Measurements from ENCODE around the gene CDH18. TPM values are rescaled to one million over a fixed set of nuclear protein-coding genes. Genes with fewer than 3 reads are reported as not detected.

CDH18 gene
- total RNA-seq, 8 experiments from 2014 or later, result 0.56 to 28.9 (median 5.3) TPM

DNA sequence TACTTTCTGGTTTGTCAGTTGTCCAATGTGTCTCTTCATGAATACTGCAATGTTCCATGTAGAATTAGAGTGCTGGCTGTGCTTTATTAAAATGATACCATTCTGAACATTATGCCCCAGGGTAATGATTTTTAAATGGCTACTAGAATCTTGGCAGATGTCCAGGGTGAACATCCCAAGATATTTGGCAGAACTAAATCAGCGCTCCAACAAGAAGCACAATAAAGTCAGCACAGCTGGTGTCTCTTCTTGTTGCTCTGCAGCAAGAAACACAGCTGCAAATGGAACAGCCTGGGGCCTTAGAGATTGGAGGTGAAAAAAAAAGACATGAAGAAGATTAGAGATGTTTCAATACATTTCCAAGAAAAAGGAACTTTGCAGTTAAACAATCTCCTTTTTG, 248.3 kb downstream of the CDH18 start:
- ATAC-seq (replicated peaks in 6 of 8), result peak in 2 of 8 experiments; percentile 25 to 34
- no peaks in the 10 kb centered on the region for H3K4me1 ChIP-seq (replicated peaks in 1 of 2)
- no peak overlapping the region for H3K27ac ChIP-seq
- in situ Hi-C loops (cut with MboI; ENCODE audit: low pct_unique_long_range_greater_than_20kb in 2 of 9, low sequenced_read_pairs in 9 of 9, unreplicated experiment in 9 of 9), result no loop called here
- no peak overlapping the region for H3K4me3 ChIP-seq
- WGBS, 10 experiments, result 0 to 100% (median 90%) methylated on average over 1 of the region's 1 CpG; no CpG with 5 or more reads in 2 of the 10 experiments

DNA sequence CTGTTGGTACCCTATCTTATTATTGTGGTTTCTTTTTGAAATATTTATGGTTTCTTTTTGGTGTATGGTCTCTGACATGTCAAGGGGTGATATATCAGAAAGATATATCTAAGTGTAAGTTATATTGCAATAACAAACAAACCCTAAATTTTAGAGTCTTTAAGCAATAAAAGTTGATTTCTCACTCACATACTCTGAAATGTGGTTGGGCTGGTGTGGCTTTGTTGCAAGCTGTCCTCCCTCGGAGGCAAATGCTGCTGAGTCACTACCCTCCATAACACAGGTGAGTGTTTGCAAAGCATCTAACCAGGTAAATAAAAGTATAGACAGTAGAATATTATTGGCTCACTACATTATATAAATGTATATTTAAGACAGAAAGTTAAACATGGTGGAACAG, 253.2 kb downstream of the CDH18 start:
- Histone ChIP-seq H3K4me3 (no peak overlapping the region), H3K27ac (no peak overlapping the region), H3K4me1 (replicated peaks in 1 of 2) (no peaks in the 10 kb centered on the region)
- in situ Hi-C loops (cut with MboI; ENCODE audit: low pct_unique_long_range_greater_than_20kb in 2 of 9, low sequenced_read_pairs in 9 of 9, unreplicated experiment in 9 of 9), result no loop called here
- no peak for ATAC-seq (replicated peaks in 6 of 8)
- WGBS, 10 experiments, result 0 to 100% (median 96%) methylated on average over 1 of the region's 1 CpG; no CpG with 5 or more reads in 6 of the 10 experiments

DNA sequence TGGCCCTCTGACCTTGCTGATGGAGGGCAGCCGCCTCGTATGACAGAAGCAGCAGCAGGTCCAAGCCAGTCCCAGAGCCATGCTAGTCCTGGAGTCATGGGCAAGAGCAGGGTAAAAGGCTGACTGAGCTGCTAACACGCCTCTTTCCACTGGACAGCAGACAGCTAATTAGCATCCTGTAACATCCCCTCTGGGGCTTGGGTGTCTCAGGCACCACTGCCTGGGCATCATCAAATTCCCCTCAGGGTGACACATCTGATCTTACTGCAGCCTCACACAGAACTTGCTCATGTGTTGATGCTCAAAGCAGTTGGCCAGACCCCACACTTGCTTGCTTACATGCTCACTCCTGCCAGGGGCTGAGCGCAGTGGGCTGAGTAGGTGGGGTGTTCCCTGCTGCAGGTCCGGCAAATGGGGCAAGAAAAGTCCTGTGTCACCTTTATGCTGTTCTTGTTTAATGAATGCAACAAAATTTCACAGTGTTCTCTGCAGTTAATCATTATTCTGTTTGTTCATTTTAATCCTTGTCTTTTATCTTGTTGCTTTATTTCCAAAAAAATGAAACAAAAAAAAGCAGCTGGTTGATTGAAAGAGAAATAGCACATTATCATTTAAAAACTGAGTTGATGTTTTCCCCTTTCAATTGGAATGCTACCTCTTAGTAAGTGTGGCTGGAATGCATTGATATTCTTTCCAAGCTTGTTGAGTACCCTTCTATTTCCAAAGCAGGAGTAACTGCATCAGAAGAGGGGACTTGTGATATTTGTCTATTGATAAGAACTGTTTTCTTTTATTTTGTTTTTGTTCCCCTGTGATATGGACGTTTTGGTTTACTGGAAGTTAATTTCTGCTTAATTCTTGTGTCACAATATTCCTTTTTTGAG, 254.1 kb downstream of the CDH18 start:
- in situ Hi-C loops (cut with MboI; ENCODE audit: low pct_unique_long_range_greater_than_20kb in 2 of 9, low sequenced_read_pairs in 9 of 9, unreplicated experiment in 9 of 9), result no loop called here
- no peak for ATAC-seq (replicated peaks in 6 of 8)
- no peaks in the 10 kb centered on the region for H3K4me1 ChIP-seq (replicated peaks in 1 of 2)
- H3K4me3 ChIP-seq, result no peak overlapping the region
- no peak overlapping the region for H3K27ac ChIP-seq
- 0 to 93% (median 55%) methylated on average over 1 to 6 of the region's 6 CpGs for WGBS, 10 experiments

GRCh38 chr5:19728571-19728970, 259.4 kb downstream of the CDH18 start:
- WGBS, 10 experiments, result 0 to 81% (median 48%) methylated on average over 2 to 3 of the region's 3 CpGs
- no peak for ATAC-seq (replicated peaks in 6 of 8)
- H3K4me3 ChIP-seq, result no peak overlapping the region
- in situ Hi-C loops (cut with MboI; ENCODE audit: low pct_unique_long_range_greater_than_20kb in 2 of 9, low sequenced_read_pairs in 9 of 9, unreplicated experiment in 9 of 9), result no loop called here
- no peak overlapping the region for H3K27ac ChIP-seq
- H3K4me1 ChIP-seq (replicated peaks in 1 of 2), result no peaks in the 10 kb centered on the region

DNA sequence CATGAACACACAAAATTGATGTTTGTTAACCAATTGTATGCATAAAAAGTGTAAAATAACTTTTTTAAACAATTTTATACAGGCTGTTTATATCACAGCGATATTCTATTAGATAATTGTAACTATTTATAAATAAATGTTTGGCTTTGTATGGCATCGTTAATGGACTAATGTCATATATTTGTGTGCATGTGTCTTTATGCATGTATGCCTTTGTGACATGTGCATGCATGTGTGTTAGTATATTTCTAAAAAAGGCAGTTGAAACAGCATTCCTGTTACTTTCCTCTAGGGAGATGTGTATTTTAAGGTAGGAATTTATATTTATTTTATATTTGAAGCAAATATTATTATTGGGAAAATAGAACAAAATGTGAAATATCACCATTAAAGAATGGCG, 268.9 kb downstream of the CDH18 start:
- no peak overlapping the region for H3K27ac ChIP-seq
- in situ Hi-C loops (cut with MboI; ENCODE audit: low pct_unique_long_range_greater_than_20kb in 2 of 9, low sequenced_read_pairs in 9 of 9, unreplicated experiment in 9 of 9), result no loop called here
- H3K4me1 ChIP-seq (replicated peaks in 1 of 2), result no peaks in the 10 kb centered on the region
- H3K4me3 ChIP-seq, result no peak overlapping the region
- no peak for ATAC-seq (replicated peaks in 6 of 8)
- 0 to 64% (median 33%) methylated on average over 2 to 3 of the region's 3 CpGs; no CpG with 5 or more reads in 1 of the 10 experiments for WGBS, 10 experiments

DNA sequence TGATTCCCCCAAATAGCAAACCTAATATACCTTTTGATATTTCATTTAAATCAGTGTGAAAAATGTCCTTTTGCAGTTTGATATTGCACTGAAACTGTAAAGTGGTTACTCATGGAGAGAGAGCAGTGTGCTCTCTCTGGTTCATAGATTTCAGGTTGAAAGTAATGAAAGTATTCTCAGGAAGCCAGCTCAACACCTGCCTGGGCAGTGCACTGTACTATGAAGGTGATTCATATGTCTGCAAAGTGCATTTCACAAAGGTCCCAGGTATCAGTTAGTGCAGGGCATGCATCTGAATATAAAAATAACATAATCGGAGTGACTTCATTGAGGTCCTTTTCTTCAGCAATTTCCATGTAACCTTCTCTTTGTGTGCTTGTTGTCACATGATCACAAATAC, 274.3 kb downstream of the CDH18 start:
- ATAC-seq (replicated peaks in 6 of 8), result no peak
- in situ Hi-C loops (cut with MboI; ENCODE audit: low pct_unique_long_range_greater_than_20kb in 2 of 9, low sequenced_read_pairs in 9 of 9, unreplicated experiment in 9 of 9), result no loop called here
- WGBS, 10 experiments, result 0 to 100% (median 60%) methylated on average over 1 of the region's 1 CpG; no CpG with 5 or more reads in 2 of the 10 experiments
- H3K4me1 ChIP-seq (replicated peaks in 1 of 2), result no peaks in the 10 kb centered on the region
- H3K27ac ChIP-seq, result no peak overlapping the region
- no peak overlapping the region for H3K4me3 ChIP-seq

DNA sequence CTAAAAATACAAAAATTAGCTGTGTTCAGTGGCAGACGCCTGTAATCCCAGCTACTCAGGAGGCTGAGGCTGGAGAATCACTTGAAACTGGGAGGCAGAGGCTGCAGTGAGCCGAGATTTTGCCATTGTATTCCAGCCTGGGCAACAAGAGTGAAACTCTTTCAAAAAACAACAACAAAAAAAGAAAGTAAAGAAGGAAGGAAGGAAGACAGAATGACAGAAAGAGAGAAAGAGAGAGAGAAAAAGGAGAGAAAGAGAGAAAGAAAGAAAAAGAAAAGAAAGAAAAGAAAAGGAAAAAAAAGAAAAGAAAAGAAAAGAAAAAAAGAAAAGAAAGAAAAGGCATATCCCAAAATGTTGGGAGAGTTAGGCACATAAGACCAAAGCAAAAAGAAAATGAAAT, 278.6 kb downstream of the CDH18 start:
- Histone ChIP-seq H3K4me1 (replicated peaks in 1 of 2) (no peaks in the 10 kb centered on the region), H3K4me3 (no peak overlapping the region), H3K27ac (no peak overlapping the region)
- in situ Hi-C loops (cut with MboI; ENCODE audit: low pct_unique_long_range_greater_than_20kb in 2 of 9, low sequenced_read_pairs in 9 of 9, unreplicated experiment in 9 of 9), result no loop called here
- ATAC-seq (replicated peaks in 6 of 8), result no peak
- 0 to 92% (median 84%) methylated on average over 1 to 2 of the region's 2 CpGs; no CpG with 5 or more reads in 1 of the 10 experiments for whole genome bisulfite sequencing, 10 experiments

- 0 to 100% (median 86%) methylated on average over 1 to 4 of the region's 4 CpGs; no CpG with 5 or more reads in 1 of the 10 experiments for WGBS, 10 experiments
- no peaks in the 10 kb centered on the region for H3K4me1 ChIP-seq (replicated peaks in 1 of 2)
- no peak overlapping the region for H3K4me3 ChIP-seq
- H3K27ac ChIP-seq, result no peak overlapping the region
- in situ Hi-C loops (cut with MboI; ENCODE audit: low pct_unique_long_range_greater_than_20kb in 2 of 9, low sequenced_read_pairs in 9 of 9, unreplicated experiment in 9 of 9), result no loop called here
- ATAC-seq (replicated peaks in 6 of 8), result no peak
Measured at GRCh38 chr5:19706776-19707175, 281.2 kb downstream of the CDH18 start.

DNA sequence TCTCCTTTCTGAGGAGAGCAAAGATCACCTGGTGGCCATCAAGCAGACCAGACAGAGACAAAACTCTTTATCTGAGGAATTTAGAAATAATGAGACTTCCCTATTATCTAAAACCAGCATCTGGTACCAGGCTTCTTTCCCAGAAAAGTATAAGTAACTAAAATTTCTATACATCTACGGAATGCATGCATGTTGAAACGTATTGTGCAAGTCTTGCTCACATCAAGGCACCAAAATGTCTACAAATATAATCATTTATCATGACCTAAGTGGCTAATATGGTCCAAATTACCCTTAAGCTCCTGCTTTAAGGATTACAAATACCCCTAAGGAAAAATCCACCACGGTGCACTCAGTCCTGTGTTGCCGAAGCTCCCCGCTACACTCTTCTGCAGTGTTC, 286.3 kb downstream of the CDH18 start:
- in situ Hi-C loops (cut with MboI; ENCODE audit: low pct_unique_long_range_greater_than_20kb in 2 of 9, low sequenced_read_pairs in 9 of 9, unreplicated experiment in 9 of 9), result no loop called here
- no peak overlapping the region for H3K4me3 ChIP-seq
- no peak overlapping the region for H3K27ac ChIP-seq
- ATAC-seq (replicated peaks in 6 of 8), result no peak
- WGBS, 10 experiments, result 10 to 100% (median 93%) methylated on average over 2 to 5 of the region's 5 CpGs
- no peaks in the 10 kb centered on the region for H3K4me1 ChIP-seq (replicated peaks in 1 of 2)

DNA sequence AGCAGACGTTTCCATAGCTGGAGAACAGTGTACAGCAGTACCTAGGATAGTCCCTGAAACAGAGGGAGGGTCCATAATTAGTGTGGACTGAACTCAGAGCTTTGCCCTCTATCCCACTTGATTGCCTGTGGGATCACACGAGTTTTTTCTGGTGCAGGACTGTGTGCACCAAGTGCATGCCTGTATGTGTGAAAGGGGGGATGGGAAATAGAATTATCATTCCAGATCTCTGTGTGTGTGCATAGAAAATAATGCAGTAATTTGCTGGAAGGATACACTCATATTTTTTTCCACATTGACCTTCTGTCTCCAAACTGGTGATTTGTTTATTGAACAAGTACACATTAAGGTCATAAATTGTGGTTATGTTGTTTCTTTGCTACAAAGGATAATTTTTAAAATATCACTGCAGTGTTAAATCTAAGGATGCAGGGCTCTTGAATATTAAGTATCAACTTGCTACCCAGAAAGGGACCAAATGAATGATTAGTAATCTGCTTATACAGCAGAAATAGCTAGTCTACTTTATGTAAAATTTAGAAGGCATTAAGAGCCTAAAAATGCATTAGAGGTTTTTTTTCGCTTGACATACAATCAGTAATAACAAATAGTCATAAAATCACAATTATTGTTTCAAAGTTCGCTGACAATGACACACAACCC, 292.9 kb downstream of the CDH18 start:
- Histone ChIP-seq H3K4me1 (replicated peaks in 1 of 2) (no peaks in the 10 kb centered on the region), H3K27ac (peak overlapping the region in 1 of 2 donors; percentile 41), H3K4me3 (no peak overlapping the region)
- 0 to 90% (median 73%) methylated on average over 2 to 4 of the region's 4 CpGs for WGBS, 10 experiments
- in situ Hi-C loops (cut with MboI; ENCODE audit: low pct_unique_long_range_greater_than_20kb in 2 of 9, low sequenced_read_pairs in 9 of 9, unreplicated experiment in 9 of 9), result no loop called here
- ATAC-seq (replicated peaks in 6 of 8), result peak in 5 of 8 experiments; percentile 53 to 95 (median 62)

DNA sequence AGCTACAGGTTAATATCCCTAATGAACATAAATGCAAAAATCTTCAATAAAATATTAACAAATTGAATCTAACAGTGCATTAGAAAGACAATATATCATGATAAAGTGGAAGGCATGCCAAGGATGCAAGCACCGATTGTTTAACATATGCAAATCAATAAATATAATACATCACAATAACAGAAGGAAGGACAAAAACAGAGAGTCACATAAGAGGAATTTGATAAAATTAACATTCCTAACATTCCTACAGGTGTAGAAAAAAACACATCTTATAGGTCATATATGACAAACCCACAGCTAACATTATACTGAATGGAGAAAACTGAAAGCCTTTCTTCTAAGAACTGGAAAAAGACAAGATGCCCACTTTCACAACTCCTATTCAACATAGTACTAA, 297.0 kb downstream of the CDH18 start:
- no peak overlapping the region for H3K27ac ChIP-seq
- in situ Hi-C loops (cut with MboI; ENCODE audit: low pct_unique_long_range_greater_than_20kb in 2 of 9, low sequenced_read_pairs in 9 of 9, unreplicated experiment in 9 of 9), result no loop called here
- WGBS, 10 experiments, result 13 to 90% (median 32%) methylated on average over 1 of the region's 1 CpG; no CpG with 5 or more reads in 2 of the 10 experiments
- H3K4me3 ChIP-seq, result no peak overlapping the region
- no peak for ATAC-seq (replicated peaks in 6 of 8)
- no peaks in the 10 kb centered on the region for H3K4me1 ChIP-seq (replicated peaks in 1 of 2)

DNA sequence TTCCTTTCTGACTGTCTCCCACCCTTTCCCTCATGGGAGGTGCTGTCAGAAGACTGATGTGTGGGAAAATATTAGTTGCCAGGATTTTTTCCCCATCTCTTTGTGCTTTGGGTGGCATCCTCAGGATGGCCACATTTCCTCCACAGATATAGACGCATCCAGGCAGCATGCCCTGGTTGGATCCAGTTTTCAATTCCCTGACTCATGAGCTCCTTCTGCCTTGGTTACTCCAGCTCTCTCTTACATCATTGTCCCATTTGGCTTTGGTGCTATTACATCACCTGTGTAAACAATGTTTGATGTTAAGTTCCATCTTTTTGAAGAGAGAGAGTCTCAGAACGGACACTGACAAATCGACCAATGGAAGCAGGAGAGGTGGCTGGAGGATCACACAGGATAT, 302.5 kb downstream of the CDH18 start:
- in situ Hi-C loops (cut with MboI; ENCODE audit: low pct_unique_long_range_greater_than_20kb in 2 of 9, low sequenced_read_pairs in 9 of 9, unreplicated experiment in 9 of 9), result no loop called here
- Histone ChIP-seq H3K4me3 (no peak overlapping the region), H3K27ac (no peak overlapping the region), H3K4me1 (replicated peaks in 1 of 2) (no peaks in the 10 kb centered on the region)
- ATAC-seq (replicated peaks in 6 of 8), result peak in 2 of 8 experiments; percentile 58 to 64
- WGBS, 10 experiments, result 21 to 100% (median 94%) methylated on average over 1 to 3 of the region's 3 CpGs; no CpG with 5 or more reads in 4 of the 10 experiments

DNA sequence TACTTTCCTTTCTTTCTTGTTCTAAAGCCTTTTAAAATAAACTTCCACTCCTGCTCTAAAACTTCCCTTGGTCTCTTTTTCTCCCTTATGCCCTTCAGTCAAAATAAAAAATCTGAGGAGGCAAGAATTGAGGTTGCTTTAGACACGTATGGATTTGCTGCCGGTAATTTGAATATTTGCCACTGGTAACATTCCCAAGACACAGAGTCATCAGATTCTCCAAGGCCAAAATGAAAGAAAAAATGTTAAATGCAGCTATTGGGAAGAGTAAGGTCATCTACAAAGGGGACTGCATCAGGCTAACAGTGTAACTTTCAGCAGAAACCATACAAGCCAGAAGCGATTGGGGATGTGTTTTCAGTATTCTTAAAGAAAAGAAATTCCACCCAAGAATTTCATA, 311.1 kb downstream of the CDH18 start:
- in situ Hi-C loops (cut with MboI; ENCODE audit: low pct_unique_long_range_greater_than_20kb in 2 of 9, low sequenced_read_pairs in 9 of 9, unreplicated experiment in 9 of 9), result no loop called here
- peak in 1 of 8 experiments; percentile 83 for ATAC-seq (replicated peaks in 6 of 8)
- H3K4me3 ChIP-seq, result no peak overlapping the region
- H3K4me1 ChIP-seq (replicated peaks in 1 of 2), result no peaks in the 10 kb centered on the region
- WGBS, 10 experiments, result 14 to 82% (median 50%) methylated on average over 1 to 3 of the region's 3 CpGs; no CpG with 5 or more reads in 1 of the 10 experiments
- H3K27ac ChIP-seq, result no peak overlapping the region
